ENCODE measurements around the gene OR10A6. TPM values are rescaled to one million over a fixed set of nuclear protein-coding genes. Genes with fewer than 3 reads are reported as not detected.

The OR10A6 gene
- total RNA-seq, 1 experiment from 2014 or later = not detected

GRCh38 chr11:7924536-7924935 lies 6.5 kb downstream of the OR10A6 start:
- Histone ChIP-seq H3K9me3 (ENCODE audit: low read depth, low read length, poor library complexity, severe bottlenecking) (no peaks in the 10 kb centered on the region), H3K27me3 (replicated peaks; ENCODE audit: insufficient read depth, low read depth, low read length, poor library complexity) (no peaks in the 10 kb centered on the region), H3K36me3 (ENCODE audit: insufficient read depth, low read length, poor library complexity, severe bottlenecking) (no peaks in the 10 kb centered on the region), H3K4me1 (ENCODE audit: insufficient read depth, low read length, poor library complexity, severe bottlenecking) (no peaks in the 10 kb centered on the region), H3K4me3 (ENCODE audit: low read depth, low read length, poor library complexity, severe bottlenecking) (no peak overlapping the region), H3K27ac (ENCODE audit: low read depth, low read length, poor library complexity, severe bottlenecking) (no peak overlapping the region)
- no peak for DNase-seq (ENCODE audit: low spot score)
- CTCF ChIA-PET = no interaction called here
- no TSS peak for BruUV-seq (replicated peaks)
- POLR2A ChIA-PET (ENCODE audit: low non-redundant PET) = no interaction called here
- TF ChIP-seq CTCF (conservative IDR thresholded peaks at IDR 0.05; ENCODE audit: low read depth, low read length) (no peak), EZH2 (IDR thresholded peaks at IDR 0.05; ENCODE audit: borderline replicate concordance, low read depth, low read length, poor library complexity, severe bottlenecking) (no peak)
- intact Hi-C loops (cut with micrococcal nuclease; ENCODE audit: unreplicated experiment) = no loop called here

GRCh38 chr11:7918141-7918540 lies 12.9 kb downstream of the OR10A6 start:
- ChIA-PET CTCF (no interaction called here), POLR2A (ENCODE audit: low non-redundant PET) (no interaction called here)
- no peak overlapping the region for H3K27ac ChIP-seq (ENCODE audit: low read depth, low read length, poor library complexity, severe bottlenecking)
- H3K36me3 ChIP-seq (ENCODE audit: insufficient read depth, low read length, poor library complexity, severe bottlenecking) = no peaks in the 10 kb centered on the region
- H3K4me3 ChIP-seq (ENCODE audit: low read depth, low read length, poor library complexity, severe bottlenecking) = no peak overlapping the region
- H3K4me1 ChIP-seq (ENCODE audit: insufficient read depth, low read length, poor library complexity, severe bottlenecking) = no peaks in the 10 kb centered on the region
- TF ChIP-seq EZH2 (IDR thresholded peaks at IDR 0.05; ENCODE audit: borderline replicate concordance, low read depth, low read length, poor library complexity, severe bottlenecking) (no peak), CTCF (conservative IDR thresholded peaks at IDR 0.05; ENCODE audit: low read depth, low read length) (no peak)
- no peaks in the 10 kb centered on the region for H3K27me3 ChIP-seq (replicated peaks; ENCODE audit: insufficient read depth, low read depth, low read length, poor library complexity)
- H3K9me3 ChIP-seq (ENCODE audit: low read depth, low read length, poor library complexity, severe bottlenecking) = no peaks in the 10 kb centered on the region
- DNase-seq (ENCODE audit: low spot score) = no peak
- BruUV-seq (replicated peaks) = no TSS peak
- intact Hi-C loops (cut with micrococcal nuclease; ENCODE audit: unreplicated experiment) = no loop called here

- Histone ChIP-seq H3K27ac (ENCODE audit: low read depth, low read length, poor library complexity, severe bottlenecking) (no peak overlapping the region), H3K9me3 (ENCODE audit: low read depth, low read length, poor library complexity, severe bottlenecking) (no peaks in the 10 kb centered on the region), H3K36me3 (ENCODE audit: insufficient read depth, low read length, poor library complexity, severe bottlenecking) (no peaks in the 10 kb centered on the region), H3K4me3 (ENCODE audit: low read depth, low read length, poor library complexity, severe bottlenecking) (no peak overlapping the region), H3K27me3 (replicated peaks; ENCODE audit: insufficient read depth, low read depth, low read length, poor library complexity) (no peaks in the 10 kb centered on the region), H3K4me1 (ENCODE audit: insufficient read depth, low read length, poor library complexity, severe bottlenecking) (no peaks in the 10 kb centered on the region)
- POLR2A ChIA-PET (ENCODE audit: low non-redundant PET) = no interaction called here
- CTCF ChIA-PET = no interaction called here
- intact Hi-C loops (cut with micrococcal nuclease; ENCODE audit: unreplicated experiment) = no loop called here
- TF ChIP-seq CTCF (conservative IDR thresholded peaks at IDR 0.05; ENCODE audit: low read depth, low read length) (no peak), EZH2 (IDR thresholded peaks at IDR 0.05; ENCODE audit: borderline replicate concordance, low read depth, low read length, poor library complexity, severe bottlenecking) (no peak)
- no TSS peak for BruUV-seq (replicated peaks)
- no peak for DNase-seq (ENCODE audit: low spot score)
Measured at GRCh38 chr11:7911011-7911410, 20.1 kb downstream of the OR10A6 start.

Measured in A673 (cell line).